ENCODE data around the gene TAS2R1.

The TAS2R1 gene

DNA sequence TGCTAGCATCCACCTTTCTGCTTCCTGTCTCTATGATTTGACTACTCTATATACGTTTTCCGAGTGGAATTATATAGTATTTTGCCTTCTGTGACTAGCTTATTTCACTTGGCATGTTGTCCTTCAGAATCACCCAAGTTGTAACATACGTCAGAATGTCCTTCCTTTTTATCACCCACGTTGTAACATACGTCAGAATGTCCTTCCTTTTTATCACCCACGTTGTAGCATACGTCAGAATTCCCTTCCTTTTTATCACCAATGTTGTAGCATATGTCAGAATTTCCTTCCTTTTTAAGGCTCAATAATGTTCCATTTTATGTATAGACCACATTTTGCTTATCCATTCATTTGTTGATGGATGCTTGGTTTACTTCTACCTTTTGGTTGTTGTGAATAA lies 22.9 kb upstream of the TAS2R1 start:
- TF ChIP-seq Cebpa-rat (IDR thresholded peaks at IDR 0.05), result no peak
- Histone ChIP-seq H3K9me3 (replicated peaks in 1 of 11) (no peaks in the 10 kb centered on the region), H3K27me3 (no peaks in the 10 kb centered on the region), H3K4me2 (no peak overlapping the region), H4K20me1 (no peaks in the 10 kb centered on the region), H3K27ac (no peak overlapping the region), H3K9ac (no peak overlapping the region), H3K4me1 (peaks cover 0 to 11% (median 0%) of the 10 kb centered on the region in 10 experiments; a peak in 6 of 20 replicates), H3K4me3 (no peak overlapping the region), H3K36me3 (no peaks in the 10 kb centered on the region)

- H3K27me3 ChIP-seq, result no peaks in the 10 kb centered on the region
- no peak overlapping the region for H3K4me2 ChIP-seq
- peaks cover 0 to 11% (median 0%) of the 10 kb centered on the region in 10 experiments; a peak in 6 of 20 replicates for H3K4me1 ChIP-seq
- H3K27ac ChIP-seq, result no peak overlapping the region
- no peak for TF ChIP-seq Cebpa-rat (IDR thresholded peaks at IDR 0.05)
- H3K36me3 ChIP-seq, result no peaks in the 10 kb centered on the region
- no peaks in the 10 kb centered on the region for H4K20me1 ChIP-seq
- no peak overlapping the region for H3K9ac ChIP-seq
- no peaks in the 10 kb centered on the region for H3K9me3 ChIP-seq (replicated peaks in 1 of 11)
- no peak overlapping the region for H3K4me3 ChIP-seq
Measured at GRCh38 chr5:9652295-9652694, 22.1 kb upstream of the TAS2R1 start.

DNA sequence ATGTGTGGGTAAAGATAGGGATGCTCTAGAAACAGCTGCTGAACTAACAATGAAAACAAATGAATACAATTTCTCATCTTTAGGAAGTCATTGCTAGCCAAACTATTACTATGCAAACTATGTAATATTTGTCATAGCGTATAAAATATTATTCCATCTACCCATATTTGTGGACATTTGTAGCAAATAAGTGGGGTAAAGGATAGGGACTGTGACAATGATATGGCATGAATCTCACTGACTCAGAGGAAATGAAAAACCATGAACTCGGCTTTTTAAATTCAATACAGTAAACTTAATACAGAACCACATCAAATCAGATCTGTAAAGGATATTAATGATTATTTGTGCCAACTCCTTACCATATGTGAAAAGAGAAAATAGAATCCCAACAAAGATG lies 16.7 kb upstream of the TAS2R1 start:
- H3K36me3 ChIP-seq, result no peaks in the 10 kb centered on the region
- H3K4me1 ChIP-seq, result no peaks in the 10 kb centered on the region
- H4K20me1 ChIP-seq, result no peaks in the 10 kb centered on the region
- H3K4me3 ChIP-seq, result no peak overlapping the region
- no peak for TF ChIP-seq Cebpa-rat (IDR thresholded peaks at IDR 0.05)
- no peaks in the 10 kb centered on the region for H3K27me3 ChIP-seq
- no peak overlapping the region for H3K9ac ChIP-seq
- no peak overlapping the region for H3K4me2 ChIP-seq
- no peaks in the 10 kb centered on the region for H3K9me3 ChIP-seq (replicated peaks in 1 of 11)
- no peak overlapping the region for H3K27ac ChIP-seq

DNA sequence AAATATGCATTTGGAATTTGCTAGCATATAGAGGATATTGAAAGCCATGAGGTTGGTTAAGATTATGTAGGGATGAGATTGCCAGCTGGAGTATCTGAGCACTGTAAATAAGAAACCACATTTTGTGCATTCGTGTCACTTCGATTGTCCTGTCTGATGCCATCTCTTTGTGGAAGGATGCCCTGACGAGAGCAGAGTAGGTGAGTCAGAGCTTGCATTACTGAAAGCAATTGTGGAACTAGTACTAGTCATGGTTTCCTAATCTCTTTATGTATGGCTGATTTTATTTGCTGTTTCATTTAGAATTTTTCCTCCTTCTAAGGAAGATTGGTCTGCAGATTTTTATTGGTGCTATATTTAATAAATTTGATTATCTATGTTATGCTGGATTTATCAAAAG lies 14.5 kb upstream of the TAS2R1 start:
- no peak for TF ChIP-seq Cebpa-rat (IDR thresholded peaks at IDR 0.05)
- no peaks in the 10 kb centered on the region for H3K27me3 ChIP-seq
- no peaks in the 10 kb centered on the region for H4K20me1 ChIP-seq
- H3K4me1 ChIP-seq, result no peaks in the 10 kb centered on the region
- H3K4me3 ChIP-seq, result no peak overlapping the region
- no peaks in the 10 kb centered on the region for H3K36me3 ChIP-seq
- no peak overlapping the region for H3K9ac ChIP-seq
- H3K27ac ChIP-seq, result no peak overlapping the region
- no peak overlapping the region for H3K4me2 ChIP-seq
- H3K9me3 ChIP-seq (replicated peaks in 1 of 11), result 0 out of 22 replicates have a peak, but pooled peaks cover 0 to under 1% (median 0%) of the 10 kb centered on the region in 11 experiments

DNA sequence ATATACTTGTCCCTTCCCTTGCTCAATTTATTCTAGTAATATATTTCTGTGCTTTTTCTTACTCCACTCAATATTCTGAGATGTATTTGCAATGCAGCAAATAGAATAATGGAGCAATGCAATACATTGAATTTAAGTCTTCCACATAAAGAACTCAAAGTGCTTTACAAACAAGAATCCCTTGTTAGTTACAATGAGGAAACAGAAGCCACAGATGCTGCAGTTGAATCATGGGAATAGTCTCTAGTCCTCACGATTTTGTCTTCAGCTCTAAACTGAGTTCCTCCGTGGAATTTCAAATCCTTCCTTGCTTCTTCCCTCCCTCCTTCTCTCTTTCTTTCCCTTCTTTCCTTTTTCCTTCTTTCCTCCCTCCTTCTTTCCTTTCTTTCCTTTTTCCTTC lies 12.5 kb upstream of the TAS2R1 start:
- no peak for TF ChIP-seq Cebpa-rat (IDR thresholded peaks at IDR 0.05)
- Histone ChIP-seq H3K4me2 (no peak overlapping the region), H3K4me1 (no peaks in the 10 kb centered on the region), H3K36me3 (no peaks in the 10 kb centered on the region), H3K27ac (no peak overlapping the region), H3K9ac (no peak overlapping the region), H3K27me3 (no peaks in the 10 kb centered on the region), H4K20me1 (no peaks in the 10 kb centered on the region), H3K4me3 (no peak overlapping the region), H3K9me3 (replicated peaks in 1 of 11) (peaks cover 13 to 20% (median 17%) of the 10 kb centered on the region in 11 experiments)

DNA sequence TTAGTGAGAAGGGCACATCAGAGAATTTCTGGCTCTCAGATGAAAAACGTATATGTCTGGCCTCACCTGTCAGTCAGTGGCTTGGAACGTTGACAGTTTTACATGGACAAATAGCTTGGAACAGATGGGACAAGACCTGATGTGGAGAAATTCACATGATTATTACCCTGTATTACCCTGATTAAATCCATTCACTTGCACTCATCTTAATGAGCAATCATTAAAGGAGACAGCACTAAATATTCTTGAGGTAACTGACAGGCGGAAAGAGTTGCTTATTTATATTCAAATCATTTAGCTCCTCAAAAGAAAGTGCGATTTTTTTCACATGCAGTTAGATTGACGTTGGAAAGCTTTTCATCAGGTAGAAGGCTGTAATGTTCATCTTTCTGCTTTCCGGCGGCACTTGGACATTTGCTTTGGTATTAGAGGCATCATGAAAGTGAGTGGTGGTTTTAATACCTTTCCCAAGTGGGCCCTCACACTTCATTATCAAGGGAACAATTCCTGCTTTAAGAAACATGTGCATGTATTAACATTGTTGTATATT lies 11.7 kb upstream of the TAS2R1 start:
- Histone ChIP-seq H3K27ac (no peak overlapping the region), H3K27me3 (no peaks in the 10 kb centered on the region), H3K4me3 (no peak overlapping the region), H3K9ac (no peak overlapping the region), H3K9me3 (replicated peaks in 1 of 11) (peaks cover 18 to 28% (median 23%) of the 10 kb centered on the region in 11 experiments), H4K20me1 (no peaks in the 10 kb centered on the region), H3K4me2 (no peak overlapping the region), H3K4me1 (no peaks in the 10 kb centered on the region), H3K36me3 (no peaks in the 10 kb centered on the region)
- no peak for TF ChIP-seq Cebpa-rat (IDR thresholded peaks at IDR 0.05)

DNA sequence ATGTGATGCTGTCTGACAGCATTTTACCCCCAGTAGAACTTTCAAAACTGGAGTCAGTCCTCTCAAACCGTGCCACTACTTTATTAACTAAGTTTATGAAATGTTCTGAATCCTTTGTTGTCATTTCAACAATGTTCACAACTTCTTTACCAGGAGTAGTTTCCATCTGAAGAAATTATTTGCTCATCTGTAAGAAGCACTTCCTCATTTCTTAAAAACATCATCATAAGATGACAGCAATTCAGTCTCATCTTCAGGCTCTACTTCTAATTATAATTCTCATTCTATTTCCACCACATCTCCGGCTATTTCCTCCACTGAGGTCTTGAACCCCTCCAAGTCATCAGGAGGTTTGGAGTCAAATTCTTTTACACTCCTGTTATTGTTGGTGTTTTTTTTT lies 2.3 kb upstream of the TAS2R1 start:
- H3K27me3 ChIP-seq, result no peaks in the 10 kb centered on the region
- no peak for TF ChIP-seq Cebpa-rat (IDR thresholded peaks at IDR 0.05)
- 0 out of 20 replicates have a peak, but pooled peaks cover 0 to 3% (median 0%) of the 10 kb centered on the region in 10 experiments for H3K4me1 ChIP-seq

DNA sequence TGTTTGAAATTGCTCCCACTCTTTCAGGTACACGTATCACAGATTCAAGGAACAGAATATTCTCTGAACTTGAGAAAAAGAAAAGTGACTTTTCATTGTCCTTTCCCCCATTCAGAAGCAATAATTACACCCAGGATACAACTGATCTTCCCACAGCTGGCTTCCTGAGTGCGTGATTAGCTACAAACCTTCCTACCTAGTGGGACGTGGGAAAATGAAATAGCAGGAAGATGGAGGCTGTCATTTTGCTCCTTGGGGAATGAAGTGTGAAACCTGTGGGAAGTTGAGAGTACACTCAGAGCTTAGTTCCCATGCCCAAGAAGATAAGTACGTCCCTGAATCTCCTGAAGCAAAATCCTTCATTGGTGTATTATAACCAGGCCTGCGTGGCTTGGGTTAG lies 2.6 kb downstream of the TAS2R1 start:
- Histone ChIP-seq H3K27me3 (no peaks in the 10 kb centered on the region), H3K4me2 (no peak overlapping the region), H3K27ac (no peak overlapping the region), H4K20me1 (no peaks in the 10 kb centered on the region), H3K9me3 (replicated peaks in 1 of 11) (no peaks in the 10 kb centered on the region), H3K4me3 (no peak overlapping the region), H3K36me3 (no peaks in the 10 kb centered on the region), H3K4me1 (peaks cover 8 to 12% (median 10%) of the 10 kb centered on the region in 10 experiments; a peak in 17 of 20 replicates), H3K9ac (no peak overlapping the region)
- no peak for TF ChIP-seq Cebpa-rat (IDR thresholded peaks at IDR 0.05)

More for the DNA sequence above, 2.3 kb upstream of the TAS2R1 start:
- peaks cover 13 to 32% (median 20%) of the 10 kb centered on the region in 11 experiments for H3K9me3 ChIP-seq (replicated peaks in 1 of 11)
- H3K4me2 ChIP-seq, result no peak overlapping the region
- H4K20me1 ChIP-seq, result no peaks in the 10 kb centered on the region
- no peak overlapping the region for H3K27ac ChIP-seq
- H3K36me3 ChIP-seq, result no peaks in the 10 kb centered on the region
- H3K4me3 ChIP-seq, result no peak overlapping the region
- H3K9ac ChIP-seq, result no peak overlapping the region

- no peaks in the 10 kb centered on the region for H3K36me3 ChIP-seq
- no peak overlapping the region for H3K4me2 ChIP-seq
- no peak overlapping the region for H3K9ac ChIP-seq
- no peaks in the 10 kb centered on the region for H3K9me3 ChIP-seq (replicated peaks in 1 of 11)
- no peaks in the 10 kb centered on the region for H4K20me1 ChIP-seq
- H3K27ac ChIP-seq, result no peak overlapping the region
- no peak for TF ChIP-seq Cebpa-rat (IDR thresholded peaks at IDR 0.05)
- peaks cover 8 to 16% (median 13%) of the 10 kb centered on the region in 10 experiments for H3K4me1 ChIP-seq
- no peaks in the 10 kb centered on the region for H3K27me3 ChIP-seq
- H3K4me3 ChIP-seq, result no peak overlapping the region
Measured at GRCh38 chr5:9626955-9627354, 3.2 kb downstream of the TAS2R1 start.

GRCh38 chr5:9625731-9626130 lies 4.4 kb downstream of the TAS2R1 start:
- H3K9ac ChIP-seq, result no peak overlapping the region
- H3K27me3 ChIP-seq, result no peaks in the 10 kb centered on the region
- no peaks in the 10 kb centered on the region for H3K9me3 ChIP-seq (replicated peaks in 1 of 11)
- no peak overlapping the region for H3K4me2 ChIP-seq
- H3K27ac ChIP-seq, result no peak overlapping the region
- H3K36me3 ChIP-seq, result no peaks in the 10 kb centered on the region
- peaks cover 13 to 26% (median 20%) of the 10 kb centered on the region in 10 experiments for H3K4me1 ChIP-seq
- no peak for TF ChIP-seq Cebpa-rat (IDR thresholded peaks at IDR 0.05)
- H4K20me1 ChIP-seq, result no peaks in the 10 kb centered on the region
- H3K4me3 ChIP-seq, result no peak overlapping the region
